ENCODE data around the gene SMG5.

The SMG5 gene

DNA sequence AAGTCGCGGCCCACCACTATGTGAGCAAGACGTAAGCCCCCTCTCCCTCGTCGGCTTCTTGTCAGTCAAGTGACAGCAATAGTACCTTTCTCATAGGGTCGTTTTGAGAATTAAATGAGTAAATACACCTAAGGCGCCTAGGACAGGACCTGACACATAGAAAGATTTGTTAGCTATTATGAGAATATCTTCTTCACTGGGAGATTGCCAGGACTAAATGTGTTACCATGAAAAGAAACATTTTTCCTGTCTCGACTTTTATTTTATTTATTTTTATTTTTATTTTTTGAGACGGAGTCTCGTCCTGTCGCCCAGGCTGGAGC lies 69.0 kb downstream of the SMG5 start:
- no peak for DNase-seq

DNA sequence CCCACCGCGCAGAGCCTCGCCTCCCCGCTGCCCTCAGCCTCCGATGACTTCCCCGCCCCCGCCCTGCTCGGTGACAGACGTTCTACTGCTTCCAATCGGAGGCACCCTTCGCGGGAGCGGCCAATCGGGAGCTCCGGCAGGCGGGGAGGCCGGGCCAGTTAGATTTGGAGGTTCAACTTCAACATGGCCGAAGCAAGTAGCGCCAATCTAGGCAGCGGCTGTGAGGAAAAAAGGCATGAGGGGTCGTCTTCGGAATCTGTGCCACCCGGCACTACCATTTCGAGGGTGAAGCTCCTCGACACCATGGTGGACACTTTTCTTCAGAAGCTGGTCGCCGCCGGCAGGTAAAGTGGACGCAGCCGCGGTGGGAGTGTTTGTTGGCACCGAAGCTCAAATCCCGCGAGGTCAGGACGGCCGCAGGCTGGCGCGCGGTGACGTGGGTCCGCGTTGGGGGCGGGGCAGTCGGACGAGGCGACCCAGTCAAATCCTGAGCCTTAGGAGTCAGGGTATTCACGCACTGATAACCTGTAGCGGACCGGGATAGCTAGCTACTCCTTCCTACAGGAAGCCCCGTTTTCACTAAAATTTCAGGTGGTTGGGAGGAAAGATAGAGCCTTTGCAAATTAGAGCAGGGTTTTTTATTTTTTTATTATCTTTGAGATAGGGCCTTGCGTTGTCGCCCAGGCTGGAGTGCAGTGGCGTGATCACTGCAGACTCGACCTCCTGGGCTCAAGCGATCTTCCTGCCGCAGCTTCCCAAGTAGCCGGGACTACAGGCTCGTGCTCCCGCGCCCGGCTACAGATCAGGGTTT lies 69.6 kb downstream of the SMG5 start, which contains the start of gene PMF1:
TSS of gene PMF1 (plus strand) at position 175 of the 811 bp plus-strand sequence. CDS start at position 184, 9 bp downstream.
- peak; percentile 97 for DNase-seq

GRCh38 chr1:156212130-156212529 lies 70.5 kb downstream of the SMG5 start:
- DNase-seq = no peak

- DNase-seq = no peak
Observed at GRCh38 chr1:156211243-156211642, 71.4 kb downstream of the SMG5 start.

- no peak for DNase-seq
Observed at GRCh38 chr1:156204686-156205085, 77.9 kb downstream of the SMG5 start.

GRCh38 chr1:156203331-156203730 lies 79.3 kb downstream of the SMG5 start:
- DNase-seq = peak; percentile 69

DNA sequence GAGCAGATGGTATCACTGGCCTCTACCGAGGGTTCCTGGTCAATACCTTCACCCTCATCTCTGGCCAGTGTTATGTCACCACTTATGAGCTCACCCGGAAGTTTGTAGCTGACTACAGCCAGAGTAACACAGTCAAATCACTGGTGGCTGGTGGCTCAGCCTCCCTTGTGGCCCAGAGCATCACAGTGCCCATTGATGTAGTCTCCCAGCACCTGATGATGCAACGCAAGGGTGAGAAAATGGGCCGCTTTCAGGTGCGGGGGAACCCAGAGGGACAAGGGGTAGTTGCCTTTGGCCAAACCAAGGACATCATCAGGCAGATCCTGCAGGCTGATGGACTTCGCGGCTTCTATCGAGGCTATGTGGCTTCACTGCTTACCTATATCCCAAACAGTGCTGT lies 82.6 kb downstream of the SMG5 start:
- no peak for DNase-seq

Data from fibroblast of skin of back (primary cell).